ENCODE data around the gene TIAM1. TPM values are rescaled to one million over a fixed set of nuclear protein-coding genes. Genes with fewer than 3 reads are reported as not detected.
A peak's percentile ranks its signal among the peaks of the same experiment; 100 is the strongest.

The TIAM1 gene
- total RNA-seq, 2 experiments from 2014 or later: 41.5 to 46.9 TPM

GRCh38 chr21:31124010-31124409, 220.1 kb downstream of the TIAM1 start:
- POLR2A ChIA-PET: no interaction called here
- no peak overlapping the region for H3K4me3 Mint-ChIP-seq

GRCh38 chr21:31119199-31119598, 224.9 kb downstream of the TIAM1 start:
- H3K9me3 Mint-ChIP-seq (ENCODE audit: insufficient read depth): no peaks in the 10 kb centered on the region
- H3K27me3 Mint-ChIP-seq (ENCODE audit: low read depth): no peaks in the 10 kb centered on the region
- no peak overlapping the region for H3K27ac Mint-ChIP-seq
- H3K36me3 Mint-ChIP-seq (ENCODE audit: low read depth): peaks cover 35% of the 10 kb centered on the region
- CTCF ChIA-PET: interaction anchor here (0.6 to 3.7 kb wide), 6 partner anchors 9 to 462 kb away, joined by 3 to 27 read pairs (median 4); no protein-coding TSS in a partner anchor
- ATAC-seq (no peak), DNase-seq (no peak)
- POLR2A ChIA-PET: interaction anchor here (0.6 kb wide), 1 partner anchor 466 kb away, joined by 3 read pairs; no protein-coding TSS in a partner anchor
- H3K4me3 Mint-ChIP-seq: no peak overlapping the region
- peaks cover 7% of the 10 kb centered on the region for H3K4me1 Mint-ChIP-seq (ENCODE audit: low read depth)

More at GRCh38 chr21:31124010-31124409, 220.1 kb downstream of the TIAM1 start:
- Mint-ChIP-seq H3K27me3 (ENCODE audit: low read depth) (no peaks in the 10 kb centered on the region), H3K4me1 (ENCODE audit: low read depth) (no peaks in the 10 kb centered on the region), H3K36me3 (ENCODE audit: low read depth) (peaks cover 48% of the 10 kb centered on the region), H3K27ac (no peak overlapping the region), H3K9me3 (ENCODE audit: insufficient read depth) (no peaks in the 10 kb centered on the region)
- CTCF ChIA-PET: interaction anchor here (1.4 to 2.9 kb wide), 2 partner anchors 9 to 57 kb away, joined by 6 to 13 read pairs; no protein-coding TSS in a partner anchor
- DNase-seq: no peak
- no peak for ATAC-seq

- CTCF ChIA-PET: interaction anchor here (0.7 to 3.7 kb wide), 13 partner anchors 8 to 83 kb away, joined by 3 to 27 read pairs (median 3); no protein-coding TSS in a partner anchor
- H3K4me1 Mint-ChIP-seq (ENCODE audit: low read depth): peaks cover 7% of the 10 kb centered on the region
- peaks cover 2% of the 10 kb centered on the region for H3K27me3 Mint-ChIP-seq (ENCODE audit: low read depth)
- DNase-seq (no peak), ATAC-seq (no peak)
- POLR2A ChIA-PET: interaction anchor here (0.7 to 1.0 kb wide), 3 partner anchors 344 to 442 kb away, joined by 3 to 5 read pairs (median 3); no protein-coding TSS in a partner anchor
- H3K4me3 Mint-ChIP-seq: no peak overlapping the region
- no peak overlapping the region for H3K27ac Mint-ChIP-seq
- H3K9me3 Mint-ChIP-seq (ENCODE audit: insufficient read depth): no peaks in the 10 kb centered on the region
- peaks cover 24% of the 10 kb centered on the region for H3K36me3 Mint-ChIP-seq (ENCODE audit: low read depth)
Observed at GRCh38 chr21:31117128-31117916, 226.7 kb downstream of the TIAM1 start.

GRCh38 chr21:31115249-31115648, 228.8 kb downstream of the TIAM1 start:
- H3K36me3 Mint-ChIP-seq (ENCODE audit: low read depth): peaks cover 6% of the 10 kb centered on the region
- H3K4me1 Mint-ChIP-seq (ENCODE audit: low read depth): peaks cover 7% of the 10 kb centered on the region
- CTCF ChIA-PET: interaction anchor here (1.5 kb wide), 1 partner anchor 489 kb away, joined by 3 read pairs; no protein-coding TSS in a partner anchor
- DNase-seq (no peak), ATAC-seq (no peak)
- H3K27me3 Mint-ChIP-seq (ENCODE audit: low read depth): peaks cover 2% of the 10 kb centered on the region
- H3K4me3 Mint-ChIP-seq: no peak overlapping the region
- H3K27ac Mint-ChIP-seq: no peak overlapping the region
- H3K9me3 Mint-ChIP-seq (ENCODE audit: insufficient read depth): no peaks in the 10 kb centered on the region
- POLR2A ChIA-PET: no interaction called here

GRCh38 chr21:31111093-31111492, 233.0 kb downstream of the TIAM1 start:
- no peaks in the 10 kb centered on the region for H3K36me3 Mint-ChIP-seq (ENCODE audit: low read depth)
- H3K27me3 Mint-ChIP-seq (ENCODE audit: low read depth): peaks cover 7% of the 10 kb centered on the region
- POLR2A ChIA-PET: no interaction called here

GRCh38 chr21:31110430-31110829, 233.6 kb downstream of the TIAM1 start:
- no peak overlapping the region for H3K4me3 Mint-ChIP-seq
- peaks cover 8% of the 10 kb centered on the region for H3K27me3 Mint-ChIP-seq (ENCODE audit: low read depth)
- peaks cover 6% of the 10 kb centered on the region for H3K4me1 Mint-ChIP-seq (ENCODE audit: low read depth)
- ATAC-seq (no peak), DNase-seq (no peak)
- H3K27ac Mint-ChIP-seq: no peak overlapping the region
- ChIA-PET CTCF (interaction anchor here (0.6 to 6.1 kb wide), 7 partner anchors 8 to 494 kb away, joined by 3 to 68 read pairs (median 12); no protein-coding TSS in a partner anchor), POLR2A (no interaction called here)
- H3K9me3 Mint-ChIP-seq (ENCODE audit: insufficient read depth): no peaks in the 10 kb centered on the region
- no peaks in the 10 kb centered on the region for H3K36me3 Mint-ChIP-seq (ENCODE audit: low read depth)

More at GRCh38 chr21:31111093-31111492, 233.0 kb downstream of the TIAM1 start:
- peaks cover 6% of the 10 kb centered on the region for H3K4me1 Mint-ChIP-seq (ENCODE audit: low read depth)
- CTCF ChIA-PET: interaction anchor here (0.6 to 6.1 kb wide), 4 partner anchors 8 to 493 kb away, joined by 3 to 68 read pairs (median 4); no protein-coding TSS in a partner anchor
- no peak overlapping the region for H3K4me3 Mint-ChIP-seq
- no peak overlapping the region for H3K27ac Mint-ChIP-seq
- DNase-seq (no peak), ATAC-seq (no peak)
- no peaks in the 10 kb centered on the region for H3K9me3 Mint-ChIP-seq (ENCODE audit: insufficient read depth)

GRCh38 chr21:31107871-31108270, 236.2 kb downstream of the TIAM1 start:
- CTCF ChIA-PET: interaction anchor here (0.7 to 6.1 kb wide), 19 partner anchors 9 to 473 kb away, joined by 3 to 68 read pairs (median 4); no protein-coding TSS in a partner anchor
- Mint-ChIP-seq H3K9me3 (ENCODE audit: insufficient read depth) (no peaks in the 10 kb centered on the region), H3K27ac (no peak overlapping the region), H3K36me3 (ENCODE audit: low read depth) (no peaks in the 10 kb centered on the region), H3K4me3 (no peak overlapping the region), H3K4me1 (ENCODE audit: low read depth) (peaks cover 15% of the 10 kb centered on the region), H3K27me3 (ENCODE audit: low read depth) (peaks cover 7% of the 10 kb centered on the region)
- POLR2A ChIA-PET: no interaction called here
- no peak for ATAC-seq
- DNase-seq: no peak

- CTCF ChIA-PET: interaction anchor here (0.9 to 6.1 kb wide), 8 partner anchors 8 to 473 kb away, joined by 3 to 68 read pairs (median 6); no protein-coding TSS in a partner anchor
- no peak overlapping the region for H3K4me3 Mint-ChIP-seq
- POLR2A ChIA-PET: no interaction called here
- peaks cover 18% of the 10 kb centered on the region for H3K4me1 Mint-ChIP-seq (ENCODE audit: low read depth)
- ATAC-seq (no peak), DNase-seq (no peak)
- no peaks in the 10 kb centered on the region for H3K36me3 Mint-ChIP-seq (ENCODE audit: low read depth)
- H3K27ac Mint-ChIP-seq: no peak overlapping the region
- no peaks in the 10 kb centered on the region for H3K9me3 Mint-ChIP-seq (ENCODE audit: insufficient read depth)
- H3K27me3 Mint-ChIP-seq (ENCODE audit: low read depth): peaks cover 7% of the 10 kb centered on the region
Observed at GRCh38 chr21:31107176-31107785, 236.8 kb downstream of the TIAM1 start.

- H3K36me3 Mint-ChIP-seq (ENCODE audit: low read depth): no peaks in the 10 kb centered on the region
- peak overlapping the region; percentile 51 for H3K27ac Mint-ChIP-seq
- H3K4me3 Mint-ChIP-seq: no peak overlapping the region
- no peak for ATAC-seq
- ChIA-PET CTCF (interaction anchor here (0.6 to 5.9 kb wide), 8 partner anchors 25 to 501 kb away, joined by 3 to 38 read pairs (median 4); no protein-coding TSS in a partner anchor), POLR2A (no interaction called here)
- peaks cover 9% of the 10 kb centered on the region for H3K27me3 Mint-ChIP-seq (ENCODE audit: low read depth)
- no peak for DNase-seq
- H3K4me1 Mint-ChIP-seq (ENCODE audit: low read depth): peaks cover 21% of the 10 kb centered on the region
- no peaks in the 10 kb centered on the region for H3K9me3 Mint-ChIP-seq (ENCODE audit: insufficient read depth)
Observed at GRCh38 chr21:31103571-31104265, 240.3 kb downstream of the TIAM1 start.

- Mint-ChIP-seq H3K9me3 (ENCODE audit: insufficient read depth) (no peaks in the 10 kb centered on the region), H3K27me3 (ENCODE audit: low read depth) (peaks cover 10% of the 10 kb centered on the region), H3K36me3 (ENCODE audit: low read depth) (no peaks in the 10 kb centered on the region), H3K4me3 (no peak overlapping the region), H3K4me1 (ENCODE audit: low read depth) (peaks cover 26% of the 10 kb centered on the region), H3K27ac (peak overlapping the region; percentile 51)
- POLR2A ChIA-PET: no interaction called here
- DNase-seq (no peak), ATAC-seq (no peak)
- CTCF ChIA-PET: interaction anchor here (0.7 to 5.9 kb wide), 11 partner anchors 8 to 503 kb away, joined by 3 to 38 read pairs (median 4); no protein-coding TSS in a partner anchor
Observed at GRCh38 chr21:31103163-31103562, 240.9 kb downstream of the TIAM1 start.

- Mint-ChIP-seq H3K36me3 (ENCODE audit: low read depth) (no peaks in the 10 kb centered on the region), H3K27me3 (ENCODE audit: low read depth) (peaks cover 3% of the 10 kb centered on the region), H3K27ac (no peak overlapping the region), H3K4me3 (no peak overlapping the region), H3K4me1 (ENCODE audit: low read depth) (peaks cover 26% of the 10 kb centered on the region), H3K9me3 (ENCODE audit: insufficient read depth) (peaks cover 6% of the 10 kb centered on the region)
- ATAC-seq: no peak
- POLR2A ChIA-PET: interaction anchor here (0.7 to 1.4 kb wide), 2 partner anchors 22 to 82 kb away, joined by 5 to 10 read pairs; no protein-coding TSS in a partner anchor
- CTCF ChIA-PET: interaction anchor here (0.7 to 5.9 kb wide), 27 partner anchors 9 to 513 kb away, joined by 3 to 64 read pairs (median 4); no protein-coding TSS in a partner anchor
- no peak for DNase-seq
Observed at GRCh38 chr21:31099122-31099521, 244.9 kb downstream of the TIAM1 start.

Measured in activated CD8-positive, alpha-beta T cell treated with anti-CD3 and anti-CD28 coated beads, Interleukin-2, amount 10 ng/mL, durations not matched to agents 7 days and 5 days (primary cell).